Measurements from ENCODE around the gene KNDC1.

The KNDC1 gene

DNA sequence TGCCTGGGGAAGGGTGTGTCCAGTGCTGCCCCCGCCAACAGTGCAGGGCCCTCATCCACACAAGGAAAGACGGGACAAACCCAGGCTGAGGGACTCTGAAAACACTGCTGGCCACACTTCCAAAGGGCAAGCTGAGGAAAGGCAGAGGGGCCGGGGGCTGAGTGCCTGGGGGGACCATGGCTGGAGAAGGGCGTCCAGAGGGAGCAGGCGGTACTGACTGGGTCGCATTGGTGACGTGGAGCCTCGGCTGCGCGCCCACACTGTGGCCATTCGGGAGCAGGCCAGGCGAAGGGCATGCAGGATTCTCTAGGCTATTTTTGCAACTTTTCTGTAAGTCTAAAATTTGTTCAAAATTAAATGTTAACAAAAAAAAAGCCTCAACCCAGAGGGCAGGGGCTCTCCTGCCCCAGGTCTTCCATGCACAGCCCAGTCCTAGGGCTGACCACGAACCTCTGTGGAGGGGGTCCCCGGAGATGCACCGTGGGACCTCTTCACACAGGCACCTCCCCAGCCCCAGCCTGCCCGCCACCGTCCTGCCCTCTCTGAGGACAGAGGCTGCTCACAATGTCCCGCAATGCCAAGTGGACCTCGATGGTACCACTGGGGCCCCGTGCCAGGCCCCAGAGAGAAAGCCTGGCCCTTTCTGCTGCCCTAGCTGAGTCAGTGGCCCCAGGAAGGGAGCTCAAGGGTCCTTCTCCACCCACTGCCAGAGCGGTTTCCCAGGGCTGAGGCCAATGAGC is 106.2 kb downstream of the KNDC1 start:
- DNase-seq = no peak

DNA sequence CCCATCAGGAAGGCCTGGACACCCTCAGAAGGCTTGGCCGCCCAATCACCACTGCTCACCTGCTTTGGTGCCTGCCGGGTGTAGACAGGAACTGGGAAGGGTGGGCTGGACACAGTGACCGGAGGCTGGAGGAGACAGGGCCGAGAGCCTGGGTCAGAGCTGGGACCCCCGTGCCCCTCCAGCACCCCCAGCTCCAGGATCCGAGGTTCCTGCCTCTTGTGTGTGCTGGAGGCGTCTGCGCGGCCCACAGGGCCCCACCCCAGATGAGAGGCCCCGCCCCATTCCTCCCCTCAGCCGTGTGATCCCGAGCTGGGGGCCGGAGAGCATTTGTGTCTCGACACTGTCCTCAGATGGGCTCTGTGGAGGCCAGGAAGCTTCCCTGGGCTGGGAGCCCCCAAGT is 107.3 kb downstream of the KNDC1 start:
- DNase-seq = no peak

DNA sequence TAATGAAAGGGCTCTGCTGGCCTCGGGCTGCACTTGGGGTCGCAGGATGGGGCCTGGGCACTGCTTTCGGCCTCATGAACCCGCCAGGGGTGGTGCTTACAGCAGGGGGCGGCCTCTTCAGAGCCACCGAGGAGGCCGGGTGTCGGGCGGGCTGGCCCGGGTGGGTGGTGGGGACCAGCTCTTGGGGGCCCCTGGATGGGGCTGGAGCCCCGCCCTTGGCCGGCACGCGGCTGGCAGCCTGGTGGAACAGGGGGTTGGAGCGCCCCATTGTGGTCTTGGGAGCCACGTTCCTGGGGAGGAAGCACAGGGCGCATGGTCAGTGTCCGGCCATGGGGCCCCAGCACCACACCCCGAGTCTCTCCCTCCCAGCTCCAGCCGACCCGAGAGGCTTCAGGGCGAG is 107.8 kb downstream of the KNDC1 start:
- DNase-seq = no peak

DNA sequence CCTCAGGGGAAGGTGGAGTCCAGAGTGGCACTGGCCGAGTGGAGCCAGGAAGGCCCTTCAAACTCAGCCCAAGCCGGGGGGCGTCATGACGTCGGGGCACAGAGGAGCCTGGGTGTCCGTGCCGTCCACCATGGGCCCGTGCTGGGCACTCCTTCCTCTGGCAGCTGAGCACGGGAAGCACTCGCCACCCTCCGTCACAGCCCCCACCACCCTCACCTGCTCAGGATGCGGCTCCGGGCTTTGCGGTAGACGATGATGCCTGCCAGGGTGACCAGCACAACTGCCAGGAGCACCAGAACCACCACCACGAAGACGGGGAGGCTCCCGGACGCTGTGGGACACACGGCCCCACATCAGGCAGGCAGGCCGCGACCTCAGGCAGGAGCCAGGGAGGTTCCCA is 108.5 kb downstream of the KNDC1 start:
- DNase-seq = no peak

DNA sequence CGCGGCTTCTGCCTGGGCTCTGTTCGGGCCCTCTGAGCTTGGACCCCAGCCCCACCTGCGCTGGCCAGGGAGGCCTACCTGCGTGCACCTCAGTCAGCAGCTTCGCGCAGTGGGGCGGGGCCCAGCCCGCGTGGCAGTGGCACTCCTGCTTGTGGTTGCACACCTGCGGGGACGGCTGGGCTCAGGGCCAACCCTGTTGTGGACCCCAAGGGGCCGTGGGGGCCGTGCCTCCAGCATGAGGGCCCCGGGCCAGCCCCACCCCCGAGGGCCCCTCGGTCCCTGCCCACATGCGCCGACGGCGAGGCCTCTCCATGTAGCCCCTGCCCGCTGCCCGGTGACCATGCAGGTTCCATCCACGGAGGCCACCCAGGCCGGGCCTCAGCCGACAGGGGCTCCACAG is 109.3 kb downstream of the KNDC1 start:
- no peak for DNase-seq

DNA sequence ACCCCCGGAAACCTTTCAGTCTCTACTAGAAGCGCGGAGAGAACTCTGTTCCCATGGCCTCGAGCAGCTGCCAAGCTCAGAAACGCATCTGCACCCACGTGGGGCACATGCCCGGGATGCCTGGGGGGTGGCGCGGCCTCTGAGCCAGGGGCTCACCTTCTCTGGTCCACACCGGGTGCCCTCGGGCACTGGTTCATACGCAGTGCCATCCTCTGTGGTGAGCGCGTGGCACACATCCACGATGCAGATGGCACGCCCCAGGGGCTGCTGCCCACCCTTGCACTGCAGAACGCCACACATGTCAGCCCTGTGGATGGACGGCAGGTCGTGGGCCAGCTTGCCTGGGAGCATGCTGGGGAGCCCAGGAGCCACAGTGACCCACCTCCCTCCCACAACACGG is 110.2 kb downstream of the KNDC1 start:
- no peak for DNase-seq

DNA sequence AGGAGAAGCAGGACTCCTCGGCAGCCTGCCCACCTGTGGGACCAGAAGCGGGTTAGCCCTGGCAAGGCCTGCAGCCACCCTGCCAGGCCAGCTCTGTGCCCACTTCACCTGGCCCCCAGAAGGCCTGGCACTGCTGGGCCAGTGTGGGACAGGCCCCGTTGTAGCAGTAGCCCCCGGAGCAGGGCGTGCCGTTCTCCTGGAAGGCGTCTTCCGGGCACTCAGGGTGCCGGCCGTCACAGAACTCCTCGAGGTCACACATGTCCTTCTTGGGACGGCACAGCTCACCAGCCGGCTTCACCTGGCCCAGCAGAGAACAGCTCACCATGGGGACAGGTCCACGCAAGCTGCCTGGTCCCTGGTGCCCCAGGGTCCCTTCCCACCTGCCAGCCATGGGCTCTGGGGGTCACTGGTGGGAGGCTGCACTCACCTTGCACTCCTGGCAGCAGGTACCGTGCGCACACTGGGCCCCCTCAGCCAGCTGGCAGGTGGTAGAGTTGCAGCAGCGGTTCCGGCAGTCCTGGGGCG is 110.8 kb downstream of the KNDC1 start:
- no peak for DNase-seq

DNA sequence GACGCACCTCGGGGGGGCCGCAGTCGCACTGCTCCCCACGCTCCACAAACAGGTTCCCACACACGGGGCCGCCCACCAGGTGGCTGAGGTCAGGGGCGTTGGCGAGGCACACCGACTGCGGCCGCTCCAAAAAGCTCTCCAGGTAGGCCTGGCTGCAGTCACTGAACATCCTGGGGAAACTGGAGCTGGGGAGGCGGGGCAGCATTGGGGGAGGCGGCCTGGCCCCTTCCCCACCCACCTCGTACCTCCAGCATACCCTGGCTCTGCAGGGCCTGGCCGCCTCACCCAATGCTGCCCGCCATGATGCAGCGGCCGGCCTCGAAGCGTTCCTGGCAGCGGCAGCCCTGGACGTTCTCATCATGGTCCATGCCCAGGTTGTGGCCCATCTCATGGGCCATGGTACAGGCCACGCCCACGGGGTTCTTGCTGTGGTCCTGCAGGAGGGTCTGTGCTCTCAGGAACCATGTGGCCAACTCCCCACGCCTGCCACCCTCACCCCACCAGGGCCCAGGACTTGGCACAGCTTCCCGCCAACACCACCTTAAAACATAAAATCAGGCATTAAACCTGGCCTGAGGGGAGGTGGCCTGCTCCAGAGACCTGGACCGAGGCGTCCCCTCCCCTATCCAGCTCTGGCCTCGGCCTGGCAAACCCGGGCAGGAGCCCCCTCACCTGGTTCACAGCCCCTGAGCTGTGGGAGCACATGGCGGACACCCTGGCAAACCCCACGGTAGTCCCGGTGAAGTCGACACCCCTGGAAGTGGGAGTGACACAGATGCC is 111.7 kb downstream of the KNDC1 start:
- DNase-seq = no peak

DNA sequence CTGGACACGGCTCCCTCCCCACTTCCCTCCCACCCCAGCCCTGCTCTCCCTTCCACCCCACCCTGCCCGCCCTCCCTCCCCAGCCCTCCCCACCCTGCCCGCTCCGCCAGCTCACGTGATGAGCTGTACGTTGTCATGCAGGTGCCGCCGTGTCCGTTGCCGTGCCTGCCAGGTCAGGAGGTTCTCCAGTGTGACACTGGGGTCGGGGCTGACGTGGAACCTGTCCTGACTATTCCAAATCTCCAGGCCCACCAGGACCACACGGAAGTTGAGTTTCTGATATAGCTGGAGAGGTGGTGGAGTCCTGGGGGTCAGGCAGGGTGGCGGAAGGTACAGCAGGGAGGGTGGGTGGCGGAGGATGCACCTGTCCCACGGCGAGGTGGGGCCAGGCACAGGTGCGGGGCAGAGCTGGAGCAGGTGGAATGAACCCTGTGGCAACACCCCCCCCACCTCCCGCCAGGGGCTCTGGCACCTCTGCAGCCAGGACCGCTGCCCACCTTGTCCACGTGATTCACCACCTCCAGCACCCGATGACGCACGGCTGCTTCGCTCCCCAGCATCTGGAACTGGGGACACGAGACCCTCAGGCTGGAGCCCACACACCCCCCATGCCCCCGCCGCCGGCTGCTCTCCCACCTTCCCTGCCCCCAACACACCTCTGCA is 112.4 kb downstream of the KNDC1 start:
- DNase-seq = no peak

DNA sequence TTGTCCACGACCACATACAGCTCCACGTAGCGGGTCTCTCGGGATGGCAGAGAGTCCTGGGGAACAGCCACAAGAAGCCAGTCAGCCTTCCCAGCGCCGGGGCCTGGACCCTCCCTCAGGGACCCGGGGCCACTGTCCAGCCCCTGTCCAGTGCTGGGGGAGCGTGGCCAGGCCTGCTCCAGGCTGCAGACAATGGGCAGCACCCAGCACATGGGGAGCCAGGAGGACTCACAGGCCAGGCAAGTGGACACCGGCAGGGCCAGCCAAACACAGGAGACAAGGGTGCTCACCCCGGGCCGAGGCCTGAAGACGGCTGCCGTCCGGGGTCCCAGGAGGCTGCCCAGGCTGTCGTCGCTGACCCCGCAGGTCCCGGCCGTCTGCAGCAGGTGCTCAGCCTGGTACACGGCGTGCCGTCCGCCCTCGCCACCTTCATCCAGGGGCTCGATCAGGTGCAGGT is 113.0 kb downstream of the KNDC1 start:
- no peak for DNase-seq

DNA sequence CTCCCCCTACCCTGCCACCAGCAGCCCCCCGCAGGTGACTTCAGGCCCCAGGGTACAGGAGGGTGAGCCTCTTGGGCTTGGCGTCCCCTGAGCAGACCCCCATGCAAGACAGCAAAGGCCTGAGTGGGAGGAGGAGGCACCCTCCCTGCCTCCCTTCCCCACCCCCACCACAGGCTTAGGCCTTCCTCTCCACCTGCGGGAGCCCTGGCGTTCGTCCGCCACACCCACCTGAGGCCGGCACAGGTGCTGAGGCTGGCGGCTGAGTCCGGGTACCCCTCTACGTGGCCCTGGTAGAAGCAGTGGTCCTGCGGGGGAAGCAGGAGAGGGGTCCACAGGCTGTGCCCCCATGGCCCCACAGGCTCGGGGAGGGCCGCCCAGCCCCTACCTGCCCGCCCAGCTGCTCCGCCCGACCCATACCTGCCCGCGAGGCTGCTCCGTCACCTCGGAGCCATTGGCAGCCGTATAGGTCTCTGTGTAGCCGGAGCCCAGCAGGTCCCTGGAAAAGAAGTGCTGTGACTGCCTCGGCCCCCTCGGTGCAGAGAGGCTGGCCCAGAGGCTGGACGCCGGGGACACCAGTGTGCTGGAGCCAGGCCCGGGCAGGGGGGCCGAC is 113.6 kb downstream of the KNDC1 start:
- no peak for DNase-seq

DNA sequence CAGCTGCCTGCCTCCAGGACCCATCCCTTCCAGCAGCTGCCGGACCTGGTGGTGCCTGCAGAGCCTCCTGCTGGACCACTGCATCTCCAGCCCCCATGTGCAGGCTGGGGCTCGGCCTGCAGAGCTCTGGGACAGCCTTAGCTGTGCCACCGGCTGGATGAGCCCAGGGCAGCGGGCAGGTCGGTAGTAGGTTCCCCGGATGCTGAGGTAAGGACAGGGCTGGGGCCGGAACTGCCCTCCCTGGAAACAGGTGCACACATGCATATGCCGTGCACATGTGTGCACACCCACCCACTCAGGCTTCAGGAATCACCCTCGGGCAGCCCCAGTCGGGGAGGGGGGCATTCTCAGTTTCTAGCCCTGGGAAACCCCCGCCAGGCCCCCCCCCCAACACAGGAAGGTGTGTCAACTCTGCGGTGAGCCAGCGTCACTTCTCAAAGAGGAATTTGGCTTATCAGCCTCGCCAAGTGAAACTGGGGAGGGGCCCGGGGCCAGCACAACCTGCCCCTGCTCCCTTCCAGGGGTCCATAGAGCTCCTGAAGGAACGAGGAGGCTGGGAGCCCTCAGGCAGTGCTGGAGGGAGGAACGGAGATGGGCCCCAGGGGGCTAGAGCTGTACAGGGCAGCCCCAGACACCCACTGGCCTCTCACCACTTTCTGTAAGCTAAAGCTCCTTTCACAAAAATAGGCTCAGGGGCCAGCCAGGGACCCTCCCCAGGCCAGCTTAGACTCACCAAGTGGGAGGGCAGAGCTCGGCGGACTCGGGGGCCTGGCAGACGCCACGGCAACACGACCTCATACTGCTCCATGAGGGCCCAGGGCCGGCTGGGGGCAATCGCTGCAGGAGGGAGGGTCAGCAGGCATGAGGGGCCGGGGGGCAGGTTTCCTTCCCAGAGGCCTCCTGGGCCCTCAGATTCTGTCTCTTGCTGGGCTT is 115.0 kb downstream of the KNDC1 start:
- DNase-seq = peak; percentile 85

DNA sequence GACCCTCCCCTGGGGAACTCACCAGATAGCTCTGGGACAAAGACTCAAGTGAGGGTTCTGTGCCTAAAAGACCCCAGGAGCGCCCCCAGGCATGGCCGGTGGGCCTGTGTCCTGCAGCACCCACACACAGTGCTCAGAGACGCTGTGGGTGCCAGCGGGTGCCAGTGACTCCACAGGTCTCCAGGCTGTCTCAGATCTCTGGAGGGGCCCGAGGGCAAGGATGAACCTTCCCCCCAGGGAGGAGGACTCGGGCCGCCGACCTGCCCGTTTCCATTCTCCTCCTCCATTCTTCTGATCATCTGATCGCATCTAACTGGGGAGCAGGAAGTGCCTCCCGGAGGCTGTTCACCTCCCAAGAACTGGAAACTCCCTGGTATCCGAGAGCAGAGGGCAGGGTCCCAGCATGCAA is 115.7 kb downstream of the KNDC1 start:
- DNase-seq = peak; percentile 33
